Mesendoderm (in vitro differentiated cells): ENCODE data around the gene TIGD3. TPM values are rescaled to one million over a fixed set of nuclear protein-coding genes. Genes with fewer than 3 reads are reported as not detected.
A peak's percentile ranks its signal among the peaks of the same experiment; 100 is the strongest.

Experiments
- DNase-seq: peaks from one replicate; pipeline ENCODE4 v3.0.0; 2013
- H2AK5ac ChIP-seq: 2 replicates; pipeline ENCODE4 v1.6.1; 2013; ENCODE audit warnings: low read length, inconsistent platforms
- H2BK120ac ChIP-seq: 2 replicates; pipeline ENCODE4 v1.6.1; 2013; ENCODE audit warnings: low read depth, mild to moderate bottlenecking, low read length, moderate library complexity, mixed read lengths
- H2BK15ac ChIP-seq: replicated peaks from 2 replicates; pipeline ENCODE4 v1.6.1; 2013; ENCODE audit warnings: low read depth, mild to moderate bottlenecking, moderate library complexity
- H2BK5ac ChIP-seq: 2 replicates; pipeline ENCODE4 v1.6.1; 2013; ENCODE audit warnings: low read length, inconsistent platforms
- H3K18ac ChIP-seq: 2 replicates; pipeline ENCODE4 v1.6.1; 2013; ENCODE audit warnings: mild to moderate bottlenecking, low read length, mixed read lengths
- H3K23ac ChIP-seq: one replicate; pipeline ENCODE4 v1.6.1; 2013; ENCODE audit warnings: low read length
- H3K27ac ChIP-seq: 2 replicates; pipeline ENCODE4 v1.5.1; 2013; ENCODE audit warnings: low read depth, mild to moderate bottlenecking, inconsistent platforms, low read length, moderate library complexity
- H3K27me3 ChIP-seq: 2 replicates; pipeline ENCODE4 v1.6.1; 2013; ENCODE audit warnings: low read length, control low read depth, mild to moderate bottlenecking, inconsistent platforms; ENCODE audit not compliant: insufficient read depth, poor library complexity
- H3K36me3 ChIP-seq: 2 replicates; pipeline ENCODE4 v1.6.1; 2013; ENCODE audit warnings: low read length, inconsistent platforms; ENCODE audit not compliant: control insufficient read depth, insufficient read depth
- H3K4ac ChIP-seq: one replicate; pipeline ENCODE4 v1.6.1; 2013; ENCODE audit warnings: low read depth, mild to moderate bottlenecking, low read length, moderate library complexity
- H3K4me1 ChIP-seq: 2 replicates; pipeline ENCODE4 v1.6.1; 2013; ENCODE audit warnings: low read depth, low read length, inconsistent platforms; ENCODE audit not compliant: control insufficient read depth
- H3K4me2 ChIP-seq: 2 replicates; pipeline ENCODE4 v1.6.1; 2013; ENCODE audit warnings: low read length
- H3K4me3 ChIP-seq: 2 replicates; pipeline ENCODE4 v1.5.1; 2013; ENCODE audit warnings: mild to moderate bottlenecking, low read length
- H3K56ac ChIP-seq: one replicate; pipeline ENCODE4 v1.6.1; 2013; ENCODE audit warnings: low read length
- H3K79me1 ChIP-seq: 2 replicates; pipeline ENCODE4 v1.6.1; 2013; ENCODE audit warnings: low read length, inconsistent platforms
- H3K79me2 ChIP-seq: 2 replicates; pipeline ENCODE4 v1.6.1; 2013; ENCODE audit warnings: mild to moderate bottlenecking, low read length; ENCODE audit not compliant: control insufficient read depth, insufficient read depth
- H3K9ac ChIP-seq: 2 replicates; pipeline ENCODE4 v1.6.1; 2013; ENCODE audit warnings: low read length, inconsistent platforms
- H4K5ac ChIP-seq: one replicate; pipeline ENCODE4 v1.6.1; 2013; ENCODE audit warnings: low read length
- H4K8ac ChIP-seq: one replicate; pipeline ENCODE4 v1.6.1; 2013; ENCODE audit warnings: low read depth, mild to moderate bottlenecking, control low read depth, low read length, moderate library complexity
- WGBS: extraction: QIAGEN DNeasy Blood & Tissue Kit; methylation state at CpG from one replicate; pipeline ENCODE4 v1.1.7; 2013; ENCODE audit warnings: low lambda C conversion rate, missing lambda C conversion rate; ENCODE audit not compliant: insufficient coverage; ENCODE audit errors: extremely low coverage; 5-methylcytosine and 5-hydroxymethylcytosine counted together
- polyA plus RNA-seq, 2 experiments: library from polyadenylated mRNA; stranded (reverse); fragments of 200-250 nt; gene quantifications; one replicate each; pipeline ENCODE4 v1.2.3, GENCODE V29; 2013

Gene TIGD3
- 0.13 TPM for polyA plus RNA-seq (2013, experiment 1 of 2)
- polyA plus RNA-seq (2013, experiment 2 of 2): 0.13 TPM

- Histone ChIP-seq H3K23ac (no peak within 1 kb of the TSS), H4K5ac (no peak within 1 kb of the TSS), H3K4me3 (peak within 1 kb of the TSS; percentile 50), H2BK120ac (no peak within 1 kb of the TSS), H3K9ac (peak within 1 kb of the TSS; percentile 59), H3K18ac (no peak within 1 kb of the TSS), H3K79me1 (no peaks in the 10 kb centered on the region), H3K27ac (no peak within 1 kb of the TSS), H3K4me2 (peak within 1 kb of the TSS; percentile 99), H3K4me1 (no peaks in the 10 kb centered on the region), H3K27me3 (peaks cover 4% of the 10 kb centered on the region), H2BK5ac (no peak within 1 kb of the TSS), H2BK15ac (no peak within 1 kb of the TSS), H2AK5ac (no peak within 1 kb of the TSS), H3K56ac (peak within 1 kb of the TSS; percentile 76), H3K36me3 (peaks cover 5% of the 10 kb centered on the region), H3K4ac (no peak within 1 kb of the TSS), H4K8ac (no peak within 1 kb of the TSS), H3K79me2 (no peaks in the 10 kb centered on the region)
- DNase-seq: peak; percentile 97
- no CpG with 5 or more reads among the region's 79 CpGs for WGBS
Observed at GRCh38 chr11:65354265-65355012, at the start of gene TIGD3. Gene TIGD3, plus strand, starts transcription at chr11:65354751. Its CDS starts 1,058 bp downstream, at chr11:65355809.

GRCh38 chr11:65305501-65306268, 48.9 kb upstream of the TIGD3 start:
- no peak overlapping the region for H3K4ac ChIP-seq
- no CpG with 5 or more reads among the region's 17 CpGs for WGBS
- H2BK120ac ChIP-seq: no peak overlapping the region
- H3K79me2 ChIP-seq: no peaks in the 10 kb centered on the region
- no peak overlapping the region for H2AK5ac ChIP-seq
- H3K23ac ChIP-seq: no peak overlapping the region
- H3K4me2 ChIP-seq: no peak overlapping the region
- H2BK15ac ChIP-seq: no peak overlapping the region
- no peak overlapping the region for H3K27ac ChIP-seq
- no peak overlapping the region for H3K4me3 ChIP-seq
- H3K79me1 ChIP-seq: no peaks in the 10 kb centered on the region
- no peak overlapping the region for H3K18ac ChIP-seq
- no peak for DNase-seq
- H3K56ac ChIP-seq: no peak overlapping the region
- no peak overlapping the region for H4K5ac ChIP-seq
- no peak overlapping the region for H4K8ac ChIP-seq
- H3K36me3 ChIP-seq: no peaks in the 10 kb centered on the region
- no peak overlapping the region for H3K9ac ChIP-seq
- no peak overlapping the region for H2BK5ac ChIP-seq
- H3K4me1 ChIP-seq: peaks cover 4% of the 10 kb centered on the region
- H3K27me3 ChIP-seq: no peaks in the 10 kb centered on the region

- H3K23ac ChIP-seq: no peak overlapping the region
- WGBS: no CpG with 5 or more reads among the region's 6 CpGs
- no peak overlapping the region for H2BK5ac ChIP-seq
- H3K4me2 ChIP-seq: no peak overlapping the region
- no peak overlapping the region for H3K27ac ChIP-seq
- H3K36me3 ChIP-seq: no peaks in the 10 kb centered on the region
- H3K9ac ChIP-seq: no peak overlapping the region
- no peak overlapping the region for H4K5ac ChIP-seq
- H3K4me3 ChIP-seq: no peak overlapping the region
- DNase-seq: no peak
- no peaks in the 10 kb centered on the region for H3K79me1 ChIP-seq
- H3K27me3 ChIP-seq: no peaks in the 10 kb centered on the region
- no peak overlapping the region for H3K56ac ChIP-seq
- H3K79me2 ChIP-seq: no peaks in the 10 kb centered on the region
- no peak overlapping the region for H3K4ac ChIP-seq
- no peak overlapping the region for H2AK5ac ChIP-seq
- no peak overlapping the region for H2BK120ac ChIP-seq
- no peak overlapping the region for H4K8ac ChIP-seq
- no peak overlapping the region for H2BK15ac ChIP-seq
- no peak overlapping the region for H3K18ac ChIP-seq
- no peaks in the 10 kb centered on the region for H3K4me1 ChIP-seq
Observed at GRCh38 chr11:65307298-65308229, 47.0 kb upstream of the TIGD3 start.

- no peak overlapping the region for H3K18ac ChIP-seq
- DNase-seq: no peak
- no peak overlapping the region for H3K4ac ChIP-seq
- H3K56ac ChIP-seq: no peak overlapping the region
- no peak overlapping the region for H2BK5ac ChIP-seq
- H3K9ac ChIP-seq: no peak overlapping the region
- no CpG with 5 or more reads among the region's 7 CpGs for WGBS
- H4K8ac ChIP-seq: no peak overlapping the region
- no peak overlapping the region for H3K4me3 ChIP-seq
- no peaks in the 10 kb centered on the region for H3K79me1 ChIP-seq
- no peaks in the 10 kb centered on the region for H3K79me2 ChIP-seq
- H2BK15ac ChIP-seq: no peak overlapping the region
- no peaks in the 10 kb centered on the region for H3K4me1 ChIP-seq
- no peak overlapping the region for H4K5ac ChIP-seq
- no peaks in the 10 kb centered on the region for H3K27me3 ChIP-seq
- no peak overlapping the region for H3K4me2 ChIP-seq
- no peak overlapping the region for H2BK120ac ChIP-seq
- no peaks in the 10 kb centered on the region for H3K36me3 ChIP-seq
- H2AK5ac ChIP-seq: no peak overlapping the region
- H3K27ac ChIP-seq: no peak overlapping the region
- H3K23ac ChIP-seq: no peak overlapping the region
Observed at GRCh38 chr11:65308281-65308891, 46.2 kb upstream of the TIGD3 start.

- Histone ChIP-seq H2BK5ac (no peak overlapping the region), H2BK15ac (no peak overlapping the region), H4K8ac (no peak overlapping the region), H3K18ac (no peak overlapping the region), H3K79me2 (no peaks in the 10 kb centered on the region), H3K23ac (no peak overlapping the region), H3K56ac (no peak overlapping the region), H3K9ac (no peak overlapping the region), H3K27me3 (no peaks in the 10 kb centered on the region), H3K4ac (no peak overlapping the region), H3K4me2 (no peak overlapping the region), H2AK5ac (no peak overlapping the region), H3K4me3 (no peak overlapping the region), H4K5ac (no peak overlapping the region), H2BK120ac (no peak overlapping the region), H3K27ac (no peak overlapping the region), H3K4me1 (no peaks in the 10 kb centered on the region), H3K36me3 (no peaks in the 10 kb centered on the region), H3K79me1 (no peaks in the 10 kb centered on the region)
- DNase-seq: no peak
- WGBS: no CpG with 5 or more reads among the region's 5 CpGs
Observed at GRCh38 chr11:65309006-65309405, 45.5 kb upstream of the TIGD3 start.
